Measurements from ENCODE around the gene GINS1. TPM values are rescaled to one million over a fixed set of nuclear protein-coding genes. Genes with fewer than 3 reads are reported as not detected.

Gene GINS1
- total RNA-seq, 1 donor from 2014 or later, result 6.2 TPM

- TF ChIP-seq, protein P1, sequence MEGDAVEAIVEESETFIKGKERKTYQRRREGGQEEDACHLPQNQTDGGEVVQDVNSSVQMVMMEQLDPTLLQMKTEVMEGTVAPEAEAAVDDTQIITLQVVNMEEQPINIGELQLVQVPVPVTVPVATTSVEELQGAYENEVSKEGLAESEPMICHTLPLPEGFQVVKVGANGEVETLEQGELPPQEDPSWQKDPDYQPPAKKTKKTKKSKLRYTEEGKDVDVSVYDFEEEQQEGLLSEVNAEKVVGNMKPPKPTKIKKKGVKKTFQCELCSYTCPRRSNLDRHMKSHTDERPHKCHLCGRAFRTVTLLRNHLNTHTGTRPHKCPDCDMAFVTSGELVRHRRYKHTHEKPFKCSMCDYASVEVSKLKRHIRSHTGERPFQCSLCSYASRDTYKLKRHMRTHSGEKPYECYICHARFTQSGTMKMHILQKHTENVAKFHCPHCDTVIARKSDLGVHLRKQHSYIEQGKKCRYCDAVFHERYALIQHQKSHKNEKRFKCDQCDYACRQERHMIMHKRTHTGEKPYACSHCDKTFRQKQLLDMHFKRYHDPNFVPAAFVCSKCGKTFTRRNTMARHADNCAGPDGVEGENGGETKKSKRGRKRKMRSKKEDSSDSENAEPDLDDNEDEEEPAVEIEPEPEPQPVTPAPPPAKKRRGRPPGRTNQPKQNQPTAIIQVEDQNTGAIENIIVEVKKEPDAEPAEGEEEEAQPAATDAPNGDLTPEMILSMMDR (IDR thresholded peaks at IDR 0.05), result no peak
- no peak for DNase-seq (ENCODE audit: extremely low spot score, unreplicated experiment)
- Mint-ChIP-seq H3K9me3 (ENCODE audit: unreplicated experiment) (peaks cover 10% of the 10 kb centered on the region), H3K4me3 (ENCODE audit: unreplicated experiment) (peak overlapping the region; percentile 85), H3K4me1 (ENCODE audit: unreplicated experiment) (peaks cover 19% of the 10 kb centered on the region), H3K27me3 (ENCODE audit: unreplicated experiment) (no peaks in the 10 kb centered on the region), H3K27ac (ENCODE audit: unreplicated experiment) (peak overlapping the region; percentile 83), H3K36me3 (ENCODE audit: unreplicated experiment) (no peaks in the 10 kb centered on the region)
These were observed 686 bp downstream of the GINS1 start for GRCh38 chr20:25408170-25408547.

DNA sequence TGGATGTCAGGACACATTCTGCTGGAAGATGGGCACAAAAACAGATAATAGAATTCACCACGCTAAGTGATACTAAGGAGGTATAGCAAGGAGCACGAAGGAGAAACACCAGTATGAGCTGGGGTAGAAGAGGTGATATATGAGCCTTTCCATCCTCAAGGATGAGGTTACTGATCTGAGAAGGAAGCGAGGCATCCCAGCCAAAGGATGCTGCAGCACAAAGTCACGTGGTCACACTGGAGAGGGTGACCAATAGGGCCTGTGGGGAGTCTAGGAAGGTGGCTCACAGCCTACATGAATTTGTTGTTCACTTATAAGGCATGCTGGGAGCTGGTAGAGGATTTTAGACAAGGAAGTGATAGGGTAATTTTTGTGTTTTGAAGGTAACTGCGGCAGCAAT lies 1.4 kb downstream of the GINS1 start:
- TF ChIP-seq, protein P1 (IDR thresholded peaks at IDR 0.05), result no peak
- Mint-ChIP-seq H3K27ac (ENCODE audit: unreplicated experiment) (no peak overlapping the region), H3K36me3 (ENCODE audit: unreplicated experiment) (no peaks in the 10 kb centered on the region), H3K4me1 (ENCODE audit: unreplicated experiment) (peaks cover 19% of the 10 kb centered on the region), H3K4me3 (ENCODE audit: unreplicated experiment) (no peak overlapping the region), H3K9me3 (ENCODE audit: unreplicated experiment) (peaks cover 5% of the 10 kb centered on the region), H3K27me3 (ENCODE audit: unreplicated experiment) (no peaks in the 10 kb centered on the region)
- DNase-seq (ENCODE audit: extremely low spot score, unreplicated experiment), result peak; percentile 74

DNA sequence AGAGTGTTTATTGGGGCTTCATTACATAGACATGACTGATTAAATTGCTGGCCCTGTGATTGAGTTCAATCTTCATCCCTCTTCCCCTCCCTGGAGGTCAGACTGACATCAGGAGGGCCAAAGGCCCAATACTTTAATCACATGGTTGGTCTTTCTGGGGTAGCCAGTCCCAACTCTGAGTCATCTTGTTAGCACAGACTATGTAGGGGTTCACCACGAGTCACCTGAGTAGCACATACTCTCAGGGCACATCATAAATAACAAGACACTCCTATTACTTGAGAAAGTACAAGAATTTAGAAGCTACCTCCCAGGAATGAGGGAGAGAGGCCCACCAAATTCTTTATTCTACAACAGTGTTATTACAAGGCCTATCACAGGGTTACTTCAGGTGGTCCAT lies 11.3 kb downstream of the GINS1 start:
- Mint-ChIP-seq H3K4me1 (ENCODE audit: unreplicated experiment) (no peaks in the 10 kb centered on the region), H3K9me3 (ENCODE audit: unreplicated experiment) (no peaks in the 10 kb centered on the region), H3K36me3 (ENCODE audit: unreplicated experiment) (peaks cover 3% of the 10 kb centered on the region), H3K27me3 (ENCODE audit: unreplicated experiment) (no peaks in the 10 kb centered on the region), H3K4me3 (ENCODE audit: unreplicated experiment) (no peak overlapping the region), H3K27ac (ENCODE audit: unreplicated experiment) (no peak overlapping the region)
- TF ChIP-seq, protein P1 (IDR thresholded peaks at IDR 0.05), result no peak
- no peak for DNase-seq (ENCODE audit: extremely low spot score, unreplicated experiment)

DNA sequence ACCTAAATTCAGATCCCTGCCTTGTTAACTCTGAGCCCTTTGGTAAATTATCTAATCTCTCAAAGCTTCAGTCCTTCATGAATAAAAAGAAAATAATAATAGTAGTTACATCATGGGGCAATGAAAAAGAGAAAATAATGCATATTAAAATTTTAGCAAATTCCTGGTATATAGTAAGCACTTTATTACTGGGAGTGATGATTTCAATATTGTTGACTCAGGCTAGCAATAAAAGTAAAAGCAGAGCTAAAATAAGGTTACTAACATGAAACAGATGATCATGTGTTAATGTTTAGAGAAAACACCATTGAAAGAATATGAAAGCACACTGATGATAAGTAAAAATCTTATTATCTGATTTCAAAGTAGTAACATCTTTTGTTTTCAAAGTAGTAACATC lies 13.6 kb downstream of the GINS1 start:
- TF ChIP-seq, protein P1 (IDR thresholded peaks at IDR 0.05), result no peak
- Mint-ChIP-seq H3K4me3 (ENCODE audit: unreplicated experiment) (no peak overlapping the region), H3K27ac (ENCODE audit: unreplicated experiment) (no peak overlapping the region), H3K9me3 (ENCODE audit: unreplicated experiment) (no peaks in the 10 kb centered on the region), H3K4me1 (ENCODE audit: unreplicated experiment) (no peaks in the 10 kb centered on the region), H3K36me3 (ENCODE audit: unreplicated experiment) (peaks cover 3% of the 10 kb centered on the region), H3K27me3 (ENCODE audit: unreplicated experiment) (no peaks in the 10 kb centered on the region)
- DNase-seq (ENCODE audit: extremely low spot score, unreplicated experiment), result no peak

- H3K36me3 Mint-ChIP-seq (ENCODE audit: unreplicated experiment), result peaks cover 2% of the 10 kb centered on the region
- no peak overlapping the region for H3K27ac Mint-ChIP-seq (ENCODE audit: unreplicated experiment)
- TF ChIP-seq, protein P1 (IDR thresholded peaks at IDR 0.05), result no peak
- DNase-seq (ENCODE audit: extremely low spot score, unreplicated experiment), result no peak
- no peaks in the 10 kb centered on the region for H3K4me1 Mint-ChIP-seq (ENCODE audit: unreplicated experiment)
- no peaks in the 10 kb centered on the region for H3K9me3 Mint-ChIP-seq (ENCODE audit: unreplicated experiment)
- no peak overlapping the region for H3K4me3 Mint-ChIP-seq (ENCODE audit: unreplicated experiment)
- no peaks in the 10 kb centered on the region for H3K27me3 Mint-ChIP-seq (ENCODE audit: unreplicated experiment)
These were observed 14.6 kb downstream of the GINS1 start for GRCh38 chr20:25422032-25422431.

Data from osteocyte (in vitro differentiated cells).